Measurements from ENCODE around the gene GPN1. TPM values are rescaled to one million over a fixed set of nuclear protein-coding genes. Genes with fewer than 3 reads are reported as not detected.

GPN1 gene
- total and polyA plus RNA-seq, 2 of the 8 experiments (the other 6 are each of a cell fraction or from before 2014, with no cell fraction given), result 38.7 to 43.5 TPM

DNA sequence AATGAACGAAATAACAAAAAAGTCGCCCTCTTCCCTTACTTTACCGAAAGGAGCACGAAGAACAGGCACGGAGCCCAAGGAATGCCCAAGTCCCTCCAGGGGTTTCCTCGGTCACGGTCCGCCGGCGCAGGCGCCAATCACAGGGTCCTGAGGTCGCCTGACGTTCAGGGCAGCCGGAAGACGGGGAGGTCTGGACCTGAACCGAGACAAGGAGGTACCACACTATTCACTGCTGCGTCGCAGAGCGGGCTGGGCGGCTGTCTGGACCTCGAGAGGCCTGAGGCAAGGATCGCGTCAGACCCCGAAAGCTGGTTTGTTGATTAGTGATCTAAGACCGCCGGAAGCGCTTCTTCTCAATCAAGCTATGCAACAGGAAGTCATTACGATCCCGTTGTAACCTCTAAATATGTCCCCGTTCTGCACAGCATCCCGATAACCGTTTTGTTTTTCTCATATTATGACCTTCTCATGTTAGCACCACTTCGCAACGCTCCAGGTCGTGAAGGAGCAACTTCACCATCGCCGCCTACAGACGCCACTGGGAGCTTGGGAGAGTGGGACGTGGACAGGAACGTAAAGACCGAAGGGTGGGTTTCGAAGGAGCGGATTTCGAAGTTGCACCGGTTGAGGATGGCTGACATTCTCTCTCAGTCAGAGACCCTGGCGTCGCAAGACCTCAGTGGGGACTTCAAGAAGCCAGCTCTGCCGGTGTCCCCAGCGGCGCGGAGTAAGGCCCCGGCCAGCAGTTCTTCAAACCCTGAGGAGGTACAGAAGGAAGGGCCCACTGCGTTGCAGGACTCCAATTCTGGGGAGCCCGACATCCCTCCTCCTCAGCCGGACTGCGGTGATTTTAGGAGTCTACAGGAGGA lies 34.7 kb downstream of the GPN1 start, which contains the start of the genes SLC4A1AP and SUPT7L (continued):
- TF ChIP-seq, protein P1, sequence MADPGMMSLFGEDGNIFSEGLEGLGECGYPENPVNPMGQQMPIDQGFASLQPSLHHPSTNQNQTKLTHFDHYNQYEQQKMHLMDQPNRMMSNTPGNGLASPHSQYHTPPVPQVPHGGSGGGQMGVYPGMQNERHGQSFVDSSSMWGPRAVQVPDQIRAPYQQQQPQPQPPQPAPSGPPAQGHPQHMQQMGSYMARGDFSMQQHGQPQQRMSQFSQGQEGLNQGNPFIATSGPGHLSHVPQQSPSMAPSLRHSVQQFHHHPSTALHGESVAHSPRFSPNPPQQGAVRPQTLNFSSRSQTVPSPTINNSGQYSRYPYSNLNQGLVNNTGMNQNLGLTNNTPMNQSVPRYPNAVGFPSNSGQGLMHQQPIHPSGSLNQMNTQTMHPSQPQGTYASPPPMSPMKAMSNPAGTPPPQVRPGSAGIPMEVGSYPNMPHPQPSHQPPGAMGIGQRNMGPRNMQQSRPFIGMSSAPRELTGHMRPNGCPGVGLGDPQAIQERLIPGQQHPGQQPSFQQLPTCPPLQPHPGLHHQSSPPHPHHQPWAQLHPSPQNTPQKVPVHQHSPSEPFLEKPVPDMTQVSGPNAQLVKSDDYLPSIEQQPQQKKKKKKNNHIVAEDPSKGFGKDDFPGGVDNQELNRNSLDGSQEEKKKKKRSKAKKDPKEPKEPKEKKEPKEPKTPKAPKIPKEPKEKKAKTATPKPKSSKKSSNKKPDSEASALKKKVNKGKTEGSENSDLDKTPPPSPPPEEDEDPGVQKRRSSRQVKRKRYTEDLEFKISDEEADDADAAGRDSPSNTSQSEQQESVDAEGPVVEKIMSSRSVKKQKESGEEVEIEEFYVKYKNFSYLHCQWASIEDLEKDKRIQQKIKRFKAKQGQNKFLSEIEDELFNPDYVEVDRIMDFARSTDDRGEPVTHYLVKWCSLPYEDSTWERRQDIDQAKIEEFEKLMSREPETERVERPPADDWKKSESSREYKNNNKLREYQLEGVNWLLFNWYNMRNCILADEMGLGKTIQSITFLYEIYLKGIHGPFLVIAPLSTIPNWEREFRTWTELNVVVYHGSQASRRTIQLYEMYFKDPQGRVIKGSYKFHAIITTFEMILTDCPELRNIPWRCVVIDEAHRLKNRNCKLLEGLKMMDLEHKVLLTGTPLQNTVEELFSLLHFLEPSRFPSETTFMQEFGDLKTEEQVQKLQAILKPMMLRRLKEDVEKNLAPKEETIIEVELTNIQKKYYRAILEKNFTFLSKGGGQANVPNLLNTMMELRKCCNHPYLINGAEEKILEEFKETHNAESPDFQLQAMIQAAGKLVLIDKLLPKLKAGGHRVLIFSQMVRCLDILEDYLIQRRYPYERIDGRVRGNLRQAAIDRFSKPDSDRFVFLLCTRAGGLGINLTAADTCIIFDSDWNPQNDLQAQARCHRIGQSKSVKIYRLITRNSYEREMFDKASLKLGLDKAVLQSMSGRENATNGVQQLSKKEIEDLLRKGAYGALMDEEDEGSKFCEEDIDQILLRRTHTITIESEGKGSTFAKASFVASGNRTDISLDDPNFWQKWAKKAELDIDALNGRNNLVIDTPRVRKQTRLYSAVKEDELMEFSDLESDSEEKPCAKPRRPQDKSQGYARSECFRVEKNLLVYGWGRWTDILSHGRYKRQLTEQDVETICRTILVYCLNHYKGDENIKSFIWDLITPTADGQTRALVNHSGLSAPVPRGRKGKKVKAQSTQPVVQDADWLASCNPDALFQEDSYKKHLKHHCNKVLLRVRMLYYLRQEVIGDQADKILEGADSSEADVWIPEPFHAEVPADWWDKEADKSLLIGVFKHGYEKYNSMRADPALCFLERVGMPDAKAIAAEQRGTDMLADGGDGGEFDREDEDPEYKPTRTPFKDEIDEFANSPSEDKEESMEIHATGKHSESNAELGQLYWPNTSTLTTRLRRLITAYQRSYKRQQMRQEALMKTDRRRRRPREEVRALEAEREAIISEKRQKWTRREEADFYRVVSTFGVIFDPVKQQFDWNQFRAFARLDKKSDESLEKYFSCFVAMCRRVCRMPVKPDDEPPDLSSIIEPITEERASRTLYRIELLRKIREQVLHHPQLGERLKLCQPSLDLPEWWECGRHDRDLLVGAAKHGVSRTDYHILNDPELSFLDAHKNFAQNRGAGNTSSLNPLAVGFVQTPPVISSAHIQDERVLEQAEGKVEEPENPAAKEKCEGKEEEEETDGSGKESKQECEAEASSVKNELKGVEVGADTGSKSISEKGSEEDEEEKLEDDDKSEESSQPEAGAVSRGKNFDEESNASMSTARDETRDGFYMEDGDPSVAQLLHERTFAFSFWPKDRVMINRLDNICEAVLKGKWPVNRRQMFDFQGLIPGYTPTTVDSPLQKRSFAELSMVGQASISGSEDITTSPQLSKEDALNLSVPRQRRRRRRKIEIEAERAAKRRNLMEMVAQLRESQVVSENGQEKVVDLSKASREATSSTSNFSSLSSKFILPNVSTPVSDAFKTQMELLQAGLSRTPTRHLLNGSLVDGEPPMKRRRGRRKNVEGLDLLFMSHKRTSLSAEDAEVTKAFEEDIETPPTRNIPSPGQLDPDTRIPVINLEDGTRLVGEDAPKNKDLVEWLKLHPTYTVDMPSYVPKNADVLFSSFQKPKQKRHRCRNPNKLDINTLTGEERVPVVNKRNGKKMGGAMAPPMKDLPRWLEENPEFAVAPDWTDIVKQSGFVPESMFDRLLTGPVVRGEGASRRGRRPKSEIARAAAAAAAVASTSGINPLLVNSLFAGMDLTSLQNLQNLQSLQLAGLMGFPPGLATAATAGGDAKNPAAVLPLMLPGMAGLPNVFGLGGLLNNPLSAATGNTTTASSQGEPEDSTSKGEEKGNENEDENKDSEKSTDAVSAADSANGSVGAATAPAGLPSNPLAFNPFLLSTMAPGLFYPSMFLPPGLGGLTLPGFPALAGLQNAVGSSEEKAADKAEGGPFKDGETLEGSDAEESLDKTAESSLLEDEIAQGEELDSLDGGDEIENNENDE (IDR thresholded peaks at IDR 0.05; ENCODE audit: insufficient replicate concordance, low read length), result no peak
- TF ChIP-seq JUND (IDR thresholded peaks at IDR 0.05; ENCODE audit: low read length), result peak; percentile 48; the same call in 1 of the 2 replicates
- TF ChIP-seq GTF2F1 (IDR thresholded peaks at IDR 0.05; ENCODE audit: borderline replicate concordance, low read depth, low read length), result peak; percentile 9; the same call in 1 of the 2 replicates
- no peak; the same call in none of the 2 replicates for TF ChIP-seq POLR2AphosphoS5 (IDR thresholded peaks at IDR 0.05; ENCODE audit: low read depth, low read length)
- TF ChIP-seq ASH2L (IDR thresholded peaks at IDR 0.05; ENCODE audit: low read length), result peak; percentile 99
- peak; percentile 41 to 94; a peak in 3 of 4 replicates for TF ChIP-seq SIN3A (conservative IDR thresholded peaks at IDR 0.05 in 1 of 2, IDR thresholded peaks at IDR 0.05 in 1 of 2; ENCODE audit: low read depth in 1 of 2, low read length in 2 of 2)
- TF ChIP-seq RBBP5 (IDR thresholded peaks at IDR 0.05; ENCODE audit: borderline replicate concordance, low read depth, low read length), result peak; percentile 83
- TF ChIP-seq POLR2A (IDR thresholded peaks at IDR 0.05; ENCODE audit: control extremely low read depth in 1 of 2, low read depth in 2 of 2, low read length in 2 of 2), result peak; percentile 47 to 88
- TF ChIP-seq GABPA (IDR thresholded peaks at IDR 0.05; ENCODE audit: borderline replicate concordance, insufficient read depth, low read length), result peak; percentile 96
